T-helper 17 cell (primary cell): ENCODE data around the gene ANKK1. TPM values are rescaled to one million over a fixed set of nuclear protein-coding genes. Genes with fewer than 3 reads are reported as not detected.

Experiments
- ATAC-seq: fragments of 150-1000 bp; cut with Tn5 transposase; 2 replicates; pipeline ENCODE4 v1.10.0; 2021; ENCODE audit warnings: mild to moderate bottlenecking, moderate library complexity
- DNase-seq, 3 donors: peaks; one replicate each; pipeline versions ENCODE4 v3.0.0 to v3.0.0-alpha.2; 2020 to 2021
- H3K9me3 ChIP-seq: one replicate; pipeline ENCODE4 v1.7.0; 2013; ENCODE audit warnings: low read length, mild to moderate bottlenecking; ENCODE audit not compliant: control insufficient read depth, poor library complexity, severe bottlenecking
- H3K27ac Mint-ChIP-seq: one replicate; pipeline ENCODE4 v1.8.0; 2022; ENCODE audit warnings: mild to moderate bottlenecking, moderate library complexity, mixed read lengths
- H3K27me3 Mint-ChIP-seq: one replicate; pipeline ENCODE4 v1.8.0; 2022; ENCODE audit warnings: mixed read lengths
- H3K36me3 Mint-ChIP-seq: one replicate; pipeline ENCODE4 v1.8.0; 2022; ENCODE audit warnings: low read depth, mixed read lengths
- H3K4me1 Mint-ChIP-seq: one replicate; pipeline ENCODE4 v1.8.0; 2022; ENCODE audit warnings: mild to moderate bottlenecking, mixed read lengths
- H3K4me3 Mint-ChIP-seq: one replicate; pipeline ENCODE4 v1.8.0; 2022; ENCODE audit warnings: mild to moderate bottlenecking, moderate library complexity, mixed read lengths
- total RNA-seq, 4 donors: library from RNA in 2 of 4; stranded (reverse) in 2 of 4; gene quantifications; one replicate each; pipeline ENCODE4 v1.2.3 and lab custom pipeline; 2022 to 2026

ANKK1 gene
- total RNA-seq = 1 to 10 TPM; 2.0 to 2.4 TPM
- total RNA-seq (lab: John Stamatoyannopoulos, UW) = 1.1 to 3.0 reads per million in 2 donors

GRCh38 chr11:113387605-113388211 lies at the start of gene ANKK1:
Gene ANKK1, plus strand, starts transcription at chr11:113387779. Its CDS starts 106 bp downstream, at chr11:113387885.
- Mint-ChIP-seq H3K4me1 (peaks cover 3% of the 10 kb centered on the region), H3K36me3 (peaks cover 2% of the 10 kb centered on the region), H3K27ac (no peak within 1 kb of the TSS), H3K27me3 (peaks cover 5% of the 10 kb centered on the region), H3K4me3 (no peak within 1 kb of the TSS)
- ATAC-seq = no peak
- no peak for DNase-seq
- no peaks in the 10 kb centered on the region for H3K9me3 ChIP-seq

GRCh38 chr11:113338730-113339129 lies 48.8 kb upstream of the ANKK1 start:
- DNase-seq (no peak), ATAC-seq (no peak)
- H3K27ac Mint-ChIP-seq = no peak overlapping the region
- H3K36me3 Mint-ChIP-seq = peaks cover 25% of the 10 kb centered on the region
- peaks cover 6% of the 10 kb centered on the region for H3K4me1 Mint-ChIP-seq
- H3K27me3 Mint-ChIP-seq = no peaks in the 10 kb centered on the region
- H3K4me3 Mint-ChIP-seq = no peak overlapping the region
- no peaks in the 10 kb centered on the region for H3K9me3 ChIP-seq

GRCh38 chr11:113339929-113340589 lies 47.5 kb upstream of the ANKK1 start:
- Mint-ChIP-seq H3K27me3 (no peaks in the 10 kb centered on the region), H3K4me1 (peaks cover 9% of the 10 kb centered on the region), H3K27ac (no peak overlapping the region), H3K4me3 (no peak overlapping the region), H3K36me3 (peaks cover 27% of the 10 kb centered on the region)
- ATAC-seq (no peak), DNase-seq (no peak)
- H3K9me3 ChIP-seq = no peaks in the 10 kb centered on the region

- DNase-seq (no peak), ATAC-seq (no peak)
- H3K4me3 Mint-ChIP-seq = no peak overlapping the region
- peaks cover 9% of the 10 kb centered on the region for H3K4me1 Mint-ChIP-seq
- H3K27me3 Mint-ChIP-seq = no peaks in the 10 kb centered on the region
- H3K36me3 Mint-ChIP-seq = peaks cover 22% of the 10 kb centered on the region
- H3K9me3 ChIP-seq = no peaks in the 10 kb centered on the region
- H3K27ac Mint-ChIP-seq = no peak overlapping the region
Measured at GRCh38 chr11:113341388-113342165, 46.0 kb upstream of the ANKK1 start.

GRCh38 chr11:113345978-113346377 lies 41.6 kb upstream of the ANKK1 start:
- Mint-ChIP-seq H3K27me3 (no peaks in the 10 kb centered on the region), H3K27ac (no peak overlapping the region), H3K4me3 (no peak overlapping the region), H3K36me3 (peaks cover 15% of the 10 kb centered on the region), H3K4me1 (peaks cover 6% of the 10 kb centered on the region)
- DNase-seq (no peak), ATAC-seq (no peak)
- no peaks in the 10 kb centered on the region for H3K9me3 ChIP-seq

- Mint-ChIP-seq H3K4me3 (no peak overlapping the region), H3K27ac (no peak overlapping the region), H3K27me3 (no peaks in the 10 kb centered on the region), H3K36me3 (peaks cover 24% of the 10 kb centered on the region), H3K4me1 (peaks cover 5% of the 10 kb centered on the region)
- DNase-seq (no peak), ATAC-seq (no peak)
- H3K9me3 ChIP-seq = no peaks in the 10 kb centered on the region
Measured at GRCh38 chr11:113349528-113349927, 38.1 kb upstream of the ANKK1 start.

GRCh38 chr11:113350336-113351067 lies 37.1 kb upstream of the ANKK1 start:
- peak overlapping the region; percentile 14 for H3K27ac Mint-ChIP-seq
- H3K27me3 Mint-ChIP-seq = no peaks in the 10 kb centered on the region
- no peak for DNase-seq
- no peaks in the 10 kb centered on the region for H3K9me3 ChIP-seq
- no peak for ATAC-seq
- no peak overlapping the region for H3K4me3 Mint-ChIP-seq
- H3K36me3 Mint-ChIP-seq = peaks cover 30% of the 10 kb centered on the region
- peaks cover 4% of the 10 kb centered on the region for H3K4me1 Mint-ChIP-seq

- H3K4me3 Mint-ChIP-seq = no peak overlapping the region
- peaks cover 32% of the 10 kb centered on the region for H3K36me3 Mint-ChIP-seq
- no peak for DNase-seq
- no peaks in the 10 kb centered on the region for H3K27me3 Mint-ChIP-seq
- no peak for ATAC-seq
- H3K27ac Mint-ChIP-seq = no peak overlapping the region
- H3K4me1 Mint-ChIP-seq = peaks cover 4% of the 10 kb centered on the region
- H3K9me3 ChIP-seq = no peaks in the 10 kb centered on the region
Measured at GRCh38 chr11:113351068-113351450, 36.5 kb upstream of the ANKK1 start.

GRCh38 chr11:113351480-113351879 lies 36.1 kb upstream of the ANKK1 start:
- no peak for ATAC-seq
- no peaks in the 10 kb centered on the region for H3K9me3 ChIP-seq
- Mint-ChIP-seq H3K4me1 (peaks cover 4% of the 10 kb centered on the region), H3K36me3 (peaks cover 34% of the 10 kb centered on the region), H3K4me3 (no peak overlapping the region), H3K27ac (no peak overlapping the region), H3K27me3 (no peaks in the 10 kb centered on the region)
- no peak for DNase-seq

GRCh38 chr11:113356203-113356602 lies 31.4 kb upstream of the ANKK1 start:
- H3K9me3 ChIP-seq = no peaks in the 10 kb centered on the region
- Mint-ChIP-seq H3K4me1 (peaks cover 5% of the 10 kb centered on the region), H3K4me3 (no peak overlapping the region), H3K27me3 (no peaks in the 10 kb centered on the region), H3K27ac (no peak overlapping the region), H3K36me3 (peaks cover 36% of the 10 kb centered on the region)
- DNase-seq (no peak), ATAC-seq (no peak)

GRCh38 chr11:113363406-113363805 lies 24.2 kb upstream of the ANKK1 start:
- Mint-ChIP-seq H3K4me3 (no peak overlapping the region), H3K4me1 (peaks cover 17% of the 10 kb centered on the region), H3K27ac (peak overlapping the region; percentile 24), H3K27me3 (no peaks in the 10 kb centered on the region), H3K36me3 (peaks cover 14% of the 10 kb centered on the region)
- no peaks in the 10 kb centered on the region for H3K9me3 ChIP-seq
- ATAC-seq (no peak), DNase-seq (no peak)

GRCh38 chr11:113363996-113364641 lies 23.5 kb upstream of the ANKK1 start:
- Mint-ChIP-seq H3K4me3 (no peak overlapping the region), H3K36me3 (peaks cover 12% of the 10 kb centered on the region)

More at GRCh38 chr11:113363996-113364641, 23.5 kb upstream of the ANKK1 start:
- Mint-ChIP-seq H3K4me1 (peaks cover 16% of the 10 kb centered on the region), H3K27me3 (no peaks in the 10 kb centered on the region), H3K27ac (peak overlapping the region; percentile 24)
- ATAC-seq = no peak
- DNase-seq = no peak
- H3K9me3 ChIP-seq = no peaks in the 10 kb centered on the region
